GM21619 (cell line): ENCODE data around the gene WDR76.

Experiments
- ATAC-seq: cut with Tn5 transposase; IDR thresholded peaks from one replicate; pipeline ENCODE4 v1.9.1; 2021; ENCODE audit not compliant: unreplicated experiment

WDR76 gene

DNA sequence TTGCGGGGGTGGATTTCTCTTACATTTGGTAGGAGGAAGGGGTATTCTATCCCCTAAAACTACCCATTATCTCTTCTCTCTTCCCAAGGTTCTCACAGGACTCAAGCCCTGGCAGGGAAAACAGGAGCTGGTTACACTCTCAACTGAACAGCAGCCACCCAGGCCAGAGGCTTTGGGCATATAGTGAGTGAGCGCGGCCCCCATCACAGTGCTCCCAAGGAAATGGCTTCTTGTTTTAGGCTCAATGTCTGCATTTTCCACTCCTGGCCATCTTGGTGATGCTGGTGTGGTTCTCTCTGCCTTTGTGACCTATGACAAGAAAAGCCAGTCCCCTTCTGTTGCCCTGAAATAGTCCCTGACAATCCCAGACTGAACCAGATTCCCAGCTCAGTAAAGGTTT is 50.1 kb downstream of the WDR76 start:
- ATAC-seq, result no peak

DNA sequence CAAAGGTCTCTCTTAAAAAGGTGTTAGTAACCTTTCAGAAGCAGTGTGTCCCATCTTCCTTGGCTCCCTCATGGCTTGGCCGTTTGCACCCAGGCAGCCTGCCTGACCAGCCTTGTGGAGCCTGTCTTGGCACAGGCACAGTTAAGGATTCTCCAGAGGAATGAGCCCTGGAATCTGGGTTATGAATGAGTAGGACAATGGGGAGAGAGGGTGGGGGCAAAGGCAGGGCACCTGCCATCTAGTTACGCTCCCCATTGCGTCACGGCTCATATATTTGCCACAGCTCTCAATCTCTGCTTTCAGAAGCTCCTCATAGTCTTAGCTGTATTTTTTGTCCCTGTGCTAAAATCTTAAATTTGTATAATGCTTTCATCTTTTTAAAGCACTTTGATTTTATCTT is 50.6 kb downstream of the WDR76 start:
- no peak for ATAC-seq

DNA sequence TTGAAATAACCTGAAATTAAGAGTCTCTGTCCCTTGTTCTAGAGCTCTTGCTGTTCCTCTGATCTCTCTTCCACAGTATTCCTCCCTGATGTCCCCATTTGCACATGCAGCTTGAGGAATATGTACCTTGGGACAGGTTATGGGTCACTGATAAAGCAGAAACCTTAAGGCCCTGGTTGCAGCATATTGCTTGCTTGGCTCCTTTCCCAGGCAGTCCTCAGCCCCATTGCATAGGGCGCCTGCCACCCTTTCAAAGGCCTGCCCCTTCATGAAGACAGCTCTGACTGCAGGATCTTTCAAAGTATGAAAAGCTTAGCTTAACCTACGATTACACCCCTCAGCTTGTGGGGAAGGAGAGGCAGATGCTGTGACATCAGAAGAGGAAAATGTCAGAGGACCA is 51.6 kb downstream of the WDR76 start:
- no peak for ATAC-seq

DNA sequence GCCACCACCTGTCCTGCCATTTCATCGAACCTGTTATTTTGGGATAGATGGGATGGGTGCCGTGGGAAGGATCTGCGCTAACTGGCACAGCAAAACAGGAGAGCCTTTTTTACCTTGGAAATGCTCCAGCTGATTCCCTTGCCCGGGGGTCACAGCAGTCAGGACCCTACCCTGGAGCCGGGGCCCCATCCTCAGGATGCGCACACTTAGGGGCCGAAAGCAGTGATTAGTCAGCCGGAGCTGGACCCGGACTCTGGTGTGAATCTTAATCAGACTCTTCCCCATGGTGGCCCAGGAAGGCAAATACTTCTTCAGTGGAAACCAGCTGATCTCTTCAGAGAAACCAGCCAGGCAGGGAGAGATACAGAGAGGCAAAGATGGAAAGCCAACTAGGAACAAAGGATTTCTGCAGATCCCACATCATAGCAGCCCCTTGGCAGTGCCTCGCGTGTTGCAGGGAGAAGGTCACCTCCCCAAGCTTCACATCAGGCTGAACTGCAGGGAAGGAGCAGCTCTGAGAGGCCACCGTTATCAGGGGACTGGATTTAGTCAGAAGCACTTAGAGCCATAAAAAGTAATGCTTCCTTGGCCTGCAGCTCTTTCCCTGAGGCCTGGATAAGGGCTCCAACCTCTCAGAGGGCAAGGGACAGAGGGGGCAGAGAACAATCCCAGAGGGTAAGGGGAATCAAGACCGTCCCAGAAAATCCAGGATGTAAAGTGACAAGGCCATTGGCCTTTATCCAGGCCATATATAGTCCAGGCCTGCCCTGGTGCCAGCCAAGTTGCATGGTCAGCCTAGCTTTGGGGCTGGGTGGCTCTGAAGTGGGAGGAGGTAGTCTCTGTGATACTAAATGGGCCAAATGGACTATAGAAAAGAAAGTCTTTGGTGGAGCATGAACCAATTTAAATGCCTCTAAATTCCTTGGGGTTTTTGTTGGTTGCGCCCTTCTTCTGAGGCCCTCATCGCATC is 52.9 kb downstream of the WDR76 start:
- no peak for ATAC-seq

DNA sequence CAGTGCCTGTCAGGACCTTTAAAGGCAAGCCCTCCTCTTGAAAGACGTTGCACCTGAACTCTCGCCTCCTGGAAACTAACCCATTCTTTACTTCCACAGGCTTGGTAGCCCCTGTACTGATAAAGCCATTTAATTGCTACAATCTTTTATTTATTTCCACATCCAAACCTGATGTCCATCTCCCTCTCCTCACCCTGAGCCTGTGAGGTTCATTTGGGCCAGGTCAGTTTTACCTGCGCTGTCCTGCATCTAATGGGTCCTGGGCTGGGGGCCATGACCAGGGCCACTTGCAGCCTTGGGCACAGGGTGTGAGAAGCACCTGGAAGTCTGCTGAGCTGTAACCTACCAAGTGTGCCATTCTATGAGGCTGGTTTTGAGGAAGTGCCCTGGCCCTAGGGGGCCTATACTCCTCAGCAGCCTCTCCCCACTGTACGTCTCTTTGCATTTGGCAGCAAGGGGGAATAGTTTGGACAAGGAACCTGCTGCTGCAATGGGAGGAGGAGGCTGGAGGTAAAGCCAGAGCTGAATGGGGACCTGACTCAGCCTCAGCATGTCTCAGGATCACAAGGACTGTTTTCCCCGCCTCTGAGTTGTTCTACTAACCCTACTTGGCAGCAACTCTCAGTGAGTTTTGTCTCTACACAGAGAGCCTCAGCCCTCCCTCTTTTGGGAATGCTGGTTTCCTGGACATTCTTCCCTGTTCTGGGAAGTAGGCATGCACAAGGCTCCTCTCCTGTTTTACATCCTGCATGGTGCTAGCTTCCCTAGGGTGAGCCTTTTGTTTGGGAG is 53.8 kb downstream of the WDR76 start:
- no peak for ATAC-seq

DNA sequence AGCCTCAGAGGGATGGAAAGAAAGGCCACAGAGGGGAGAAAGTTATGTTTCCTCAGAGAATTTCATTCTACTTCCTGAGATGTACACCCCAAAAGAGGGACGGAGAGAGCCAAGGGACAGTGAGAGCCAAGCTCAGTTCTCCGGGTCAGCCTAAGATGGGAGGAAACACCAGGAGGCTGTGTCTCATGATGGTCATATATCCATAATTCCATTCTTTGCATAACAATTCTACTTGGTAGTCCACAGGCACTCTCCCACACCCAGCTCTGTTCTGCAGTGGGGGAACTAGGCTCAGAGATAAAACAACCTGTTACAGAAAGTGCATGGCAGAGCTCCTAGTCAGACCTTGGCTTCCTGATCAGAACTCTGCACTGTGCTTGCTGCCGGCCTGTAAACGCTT is 54.4 kb downstream of the WDR76 start:
- ATAC-seq, result no peak

DNA sequence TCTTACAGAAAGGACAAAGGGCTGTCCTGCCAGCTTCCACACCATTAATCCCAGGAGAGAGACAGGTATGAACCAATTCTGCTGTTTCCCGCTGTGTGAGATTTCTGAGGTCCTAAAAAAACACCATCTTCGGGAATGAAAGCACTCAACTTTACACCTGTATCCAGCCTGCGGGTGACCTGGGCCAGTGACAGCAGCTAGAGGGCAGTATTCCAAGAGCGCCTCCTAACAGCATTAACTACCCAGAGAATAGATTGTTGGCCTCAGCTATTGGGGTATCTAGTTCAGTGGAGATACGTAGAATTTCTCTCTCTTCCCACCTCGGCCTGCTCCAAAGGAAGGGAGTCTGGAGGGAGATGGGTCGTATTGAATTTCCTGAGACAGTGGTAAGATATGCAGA is 55.1 kb downstream of the WDR76 start:
- ATAC-seq, result no peak

DNA sequence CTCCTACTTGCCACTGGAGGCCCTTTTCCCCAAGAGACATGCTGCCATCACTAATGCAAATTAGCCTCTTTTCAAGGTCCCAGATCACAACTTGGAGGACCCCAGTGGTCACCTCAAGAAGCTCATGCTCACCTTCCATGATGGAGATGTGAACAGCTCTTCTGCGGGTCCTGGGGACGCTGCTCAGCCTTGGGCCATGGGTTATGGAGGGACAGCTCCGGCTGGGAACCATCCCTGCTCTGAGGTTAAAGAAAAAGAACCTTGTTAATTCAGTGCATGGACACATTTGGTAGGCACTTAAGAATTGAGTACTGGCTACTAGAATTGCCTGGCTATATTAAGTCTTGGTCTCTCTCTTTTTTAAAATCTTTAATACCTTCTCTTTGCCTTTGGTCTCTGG is 56.8 kb downstream of the WDR76 start:
- ATAC-seq, result no peak

DNA sequence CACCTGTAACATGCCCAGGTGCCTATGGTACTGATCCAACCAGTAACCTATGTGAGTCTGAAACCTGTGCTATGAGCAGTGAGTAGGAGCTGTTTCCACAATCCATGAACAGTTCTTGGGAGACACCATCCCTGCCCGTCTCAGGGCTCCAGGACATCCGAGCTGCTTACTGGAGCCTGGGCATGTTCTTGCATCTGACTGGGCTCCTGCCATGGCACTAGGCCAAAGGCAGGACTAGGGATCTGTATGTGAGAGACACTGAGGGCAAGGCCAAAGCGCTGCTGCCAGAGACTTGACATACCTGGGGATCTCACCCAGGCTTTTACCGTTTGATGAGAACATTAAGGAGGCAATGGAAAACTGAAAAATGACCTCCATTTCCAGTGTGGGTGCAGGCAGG is 59.8 kb downstream of the WDR76 start:
- ATAC-seq, result no peak

DNA sequence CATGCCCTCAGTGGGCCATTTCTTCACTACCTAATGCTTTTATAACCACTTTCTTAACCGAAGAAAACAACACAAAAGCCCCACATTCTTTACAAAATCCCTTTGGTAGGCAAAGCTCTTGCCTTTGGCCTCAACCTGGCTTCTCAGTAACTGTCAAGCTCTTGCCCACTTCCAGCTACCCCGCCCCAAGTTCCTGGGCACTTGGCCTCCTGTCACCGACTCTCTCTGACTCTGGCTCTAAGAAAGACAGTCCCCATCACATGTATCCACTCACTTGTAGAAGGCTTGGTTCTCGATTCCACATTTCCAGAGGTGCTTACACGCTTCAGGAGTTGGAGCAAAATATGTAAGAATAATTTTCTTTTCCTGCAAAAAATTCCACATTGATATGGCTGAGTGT is 61.1 kb downstream of the WDR76 start:
- ATAC-seq, result no peak

DNA sequence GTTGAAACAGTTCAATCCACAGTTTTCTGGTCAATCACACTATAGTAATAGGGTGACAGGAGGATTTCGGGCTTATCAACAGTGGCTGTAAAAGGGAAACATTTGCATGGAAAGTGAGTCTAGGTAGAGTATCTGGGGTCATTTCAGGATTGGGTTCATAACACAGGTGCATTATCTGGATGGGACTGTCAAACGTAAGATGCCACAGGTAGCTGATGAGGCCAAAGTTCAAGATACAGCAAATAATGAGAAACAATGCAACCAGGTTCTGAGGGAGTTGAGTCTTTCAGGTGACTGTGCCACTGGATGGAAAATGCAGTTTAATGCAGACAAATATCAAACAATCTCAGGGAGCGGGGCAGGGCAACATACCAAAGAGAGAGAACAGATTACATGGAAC is 62.2 kb downstream of the WDR76 start:
- ATAC-seq, result no peak

DNA sequence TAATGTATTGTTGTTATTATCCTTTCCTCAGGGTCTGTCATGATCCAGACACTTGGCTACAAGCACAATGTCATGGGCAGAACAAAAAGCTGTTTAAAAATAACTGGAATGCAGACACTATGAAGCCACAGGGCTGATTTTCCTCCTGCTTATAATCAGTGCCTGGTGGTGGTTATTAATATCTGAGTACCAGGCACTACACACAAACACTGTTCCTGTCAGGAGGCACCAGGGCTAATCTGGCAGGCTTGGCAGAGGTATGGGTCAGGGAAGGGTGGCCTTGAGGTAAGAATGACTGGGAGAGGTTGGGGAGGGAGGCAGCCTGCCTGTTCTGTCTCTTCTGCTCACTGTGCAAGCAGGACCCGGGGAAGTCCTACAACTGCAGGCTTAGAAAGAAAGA is 67.2 kb downstream of the WDR76 start:
- no peak for ATAC-seq

DNA sequence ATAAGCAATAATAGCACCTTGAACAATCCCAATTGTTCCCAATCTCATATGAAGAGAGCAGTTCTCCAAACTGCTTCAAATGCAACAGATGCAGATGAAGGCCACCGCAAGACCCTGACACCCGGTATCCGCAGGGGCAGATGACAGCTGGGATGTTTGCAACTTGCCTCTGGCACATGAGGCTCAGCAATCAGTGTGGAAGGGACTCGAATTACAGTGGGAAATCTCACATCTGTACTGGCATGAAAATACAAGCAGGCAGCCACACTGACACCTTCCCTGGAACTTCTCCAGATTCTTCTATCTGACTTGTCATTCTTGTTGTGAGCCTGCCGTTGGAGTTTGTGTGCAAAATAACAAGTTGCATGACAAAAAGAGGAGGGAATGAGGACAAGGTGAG is 68.8 kb downstream of the WDR76 start:
- ATAC-seq, result no peak

DNA sequence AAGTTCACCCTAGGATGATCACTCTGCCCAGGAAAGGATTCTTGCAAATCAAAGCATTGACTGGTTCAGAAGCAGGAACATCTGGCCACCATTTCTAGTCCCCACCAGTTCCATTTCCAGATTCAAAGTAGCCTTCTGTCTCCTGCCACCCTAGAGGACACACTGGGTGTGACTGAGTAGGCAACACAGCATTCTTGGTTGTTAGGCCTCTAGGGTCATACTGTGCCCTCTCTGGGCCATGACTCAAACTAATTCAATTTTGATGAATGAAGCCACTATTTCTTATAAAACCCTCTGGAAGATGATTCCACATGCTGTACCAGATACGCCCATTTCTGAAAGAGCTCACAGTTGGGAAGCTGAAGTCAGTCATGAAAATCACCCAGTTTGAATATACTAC is 69.7 kb downstream of the WDR76 start:
- no peak for ATAC-seq

DNA sequence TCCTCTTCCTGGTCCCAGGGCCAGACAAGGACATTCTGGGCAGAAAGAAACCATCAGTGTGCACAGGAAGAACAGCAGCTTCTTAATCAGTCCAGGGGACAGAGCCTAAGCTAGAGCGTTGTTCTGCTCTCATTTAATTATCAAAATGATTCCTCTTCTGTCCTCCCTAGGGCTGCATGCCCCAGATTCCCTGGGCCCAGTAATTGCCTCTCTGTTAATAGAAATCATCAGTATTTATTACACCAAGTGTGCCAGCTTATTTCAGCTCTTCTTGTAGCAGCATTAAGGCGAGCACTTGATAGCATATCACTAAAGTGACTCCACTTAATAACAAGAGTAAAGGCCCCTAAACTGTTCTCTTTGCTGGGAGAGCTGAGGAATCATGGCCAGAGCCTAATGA is 72.1 kb downstream of the WDR76 start:
- no peak for ATAC-seq

DNA sequence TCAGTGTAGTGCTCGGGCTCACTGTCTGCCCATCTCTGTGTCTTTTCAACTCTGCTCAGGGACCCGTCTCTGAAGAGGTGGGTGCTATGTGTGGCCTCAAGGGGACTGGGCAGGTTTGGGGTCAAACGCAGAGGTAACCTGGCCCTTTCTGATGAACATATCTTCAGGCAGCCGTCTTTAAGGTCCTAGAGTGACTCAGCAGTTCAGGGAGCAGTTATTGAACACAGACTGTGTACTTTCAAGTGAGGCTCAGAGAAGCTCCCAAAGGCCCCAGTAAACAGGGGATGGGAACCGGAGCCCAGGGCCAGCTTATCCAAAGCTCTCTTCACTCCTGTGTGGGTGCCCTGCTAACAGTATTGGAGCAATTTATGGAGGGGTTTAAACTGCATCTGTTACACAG is 73.1 kb downstream of the WDR76 start:
- no peak for ATAC-seq

DNA sequence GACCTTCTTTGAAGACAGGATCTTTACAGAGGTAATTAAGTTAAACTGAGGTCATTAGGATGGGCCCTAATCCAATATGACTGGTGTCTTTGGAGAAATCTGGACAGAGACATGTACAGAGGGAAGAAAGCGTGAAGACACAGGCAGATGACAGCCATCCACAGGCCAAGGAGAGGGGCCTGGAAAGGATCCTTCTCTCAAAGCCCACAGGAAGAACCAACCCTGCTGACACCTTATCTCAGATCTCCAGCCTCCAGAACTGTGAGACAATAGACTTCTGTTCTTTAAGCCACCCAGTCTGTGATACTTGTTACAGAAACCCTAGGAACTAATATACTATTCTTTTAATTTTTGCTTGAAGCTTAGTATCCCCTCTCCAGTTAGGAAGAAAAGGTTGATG is 74.2 kb downstream of the WDR76 start:
- ATAC-seq, result no peak

DNA sequence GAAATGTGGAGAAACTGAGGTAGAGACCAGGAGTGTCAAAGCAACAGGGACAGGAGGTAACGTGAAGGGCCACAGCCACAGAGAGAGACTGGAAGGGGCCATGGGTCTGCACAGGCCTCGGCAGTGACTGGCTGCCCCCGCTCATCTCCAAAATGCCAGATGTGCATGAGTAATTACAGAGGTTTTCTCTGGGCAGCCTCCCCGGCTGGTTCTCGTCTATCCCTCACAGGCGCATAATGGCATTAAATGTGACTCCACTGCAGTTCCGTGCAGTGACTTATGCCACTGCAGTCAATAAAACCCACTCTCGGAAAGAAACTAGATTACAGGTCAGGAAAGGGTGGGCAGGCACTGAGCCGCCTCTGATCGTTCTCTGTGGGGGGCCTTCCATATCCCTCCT is 74.7 kb downstream of the WDR76 start:
- ATAC-seq, result no peak

DNA sequence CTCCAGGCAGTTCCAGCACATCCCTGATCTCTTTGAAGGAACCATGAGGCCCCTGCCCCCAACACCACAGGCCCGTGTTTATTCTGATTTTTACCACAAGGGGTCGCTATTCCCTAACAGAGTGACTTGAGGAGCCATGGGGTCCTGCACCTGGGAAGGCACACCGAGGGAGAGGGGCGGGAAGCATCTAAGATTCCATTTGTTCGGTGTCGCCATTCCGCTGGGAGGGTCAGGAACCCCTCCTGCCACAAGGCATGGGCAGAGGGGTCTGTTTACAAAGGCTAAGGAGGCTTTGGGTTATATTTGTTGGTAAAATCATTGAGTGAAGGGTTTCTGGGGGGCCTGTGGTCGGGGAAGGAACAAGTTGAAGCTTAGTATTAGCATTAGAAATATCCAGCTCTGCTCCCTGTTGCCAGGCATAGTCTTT is 77.1 kb downstream of the WDR76 start:
- no peak for ATAC-seq

DNA sequence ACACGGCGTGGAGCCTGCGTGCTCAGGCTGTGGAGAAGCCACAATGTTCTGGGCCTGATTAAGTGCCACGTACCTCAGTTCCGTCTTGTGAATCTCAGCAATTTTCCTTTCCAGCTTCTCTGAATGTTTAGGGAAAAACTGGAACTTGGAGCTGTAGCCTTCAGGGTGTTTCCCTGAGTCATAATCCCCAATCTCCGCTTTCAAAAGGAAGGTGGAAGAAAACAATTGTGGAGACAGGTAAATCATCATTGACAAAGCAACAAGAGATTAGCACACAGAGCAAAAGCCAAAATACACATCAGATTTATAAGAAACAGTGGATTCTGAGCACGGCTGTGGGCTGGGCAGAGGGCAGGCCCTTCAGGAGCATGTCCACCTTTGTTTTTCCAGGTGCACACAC is 79.0 kb downstream of the WDR76 start:
- no peak for ATAC-seq

DNA sequence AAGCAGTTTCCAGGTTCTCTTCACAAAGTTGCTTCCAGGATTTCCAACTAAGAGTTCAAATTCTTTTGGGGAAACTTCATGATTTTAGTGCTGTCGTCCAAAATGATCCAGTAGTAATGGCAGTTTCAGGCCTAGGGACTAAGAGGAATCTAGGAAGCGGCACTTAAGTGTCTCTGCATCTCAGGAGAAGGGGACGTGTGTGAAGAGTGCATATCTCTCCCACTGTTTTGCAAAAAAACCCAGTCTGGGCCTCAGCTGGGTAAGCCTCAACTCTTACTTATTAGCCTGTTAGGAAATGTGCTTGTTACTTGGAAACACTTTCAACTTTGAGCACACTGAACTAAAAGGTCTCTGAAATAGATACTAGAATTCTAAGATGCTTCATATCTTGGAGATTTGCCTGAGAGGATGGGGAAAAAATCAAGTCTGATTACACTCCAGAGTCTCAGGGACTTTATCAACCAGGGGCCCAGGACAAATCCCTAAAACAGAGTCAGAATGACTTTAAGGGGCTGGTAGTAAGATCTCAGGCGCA is 81.8 kb downstream of the WDR76 start:
- no peak for ATAC-seq

DNA sequence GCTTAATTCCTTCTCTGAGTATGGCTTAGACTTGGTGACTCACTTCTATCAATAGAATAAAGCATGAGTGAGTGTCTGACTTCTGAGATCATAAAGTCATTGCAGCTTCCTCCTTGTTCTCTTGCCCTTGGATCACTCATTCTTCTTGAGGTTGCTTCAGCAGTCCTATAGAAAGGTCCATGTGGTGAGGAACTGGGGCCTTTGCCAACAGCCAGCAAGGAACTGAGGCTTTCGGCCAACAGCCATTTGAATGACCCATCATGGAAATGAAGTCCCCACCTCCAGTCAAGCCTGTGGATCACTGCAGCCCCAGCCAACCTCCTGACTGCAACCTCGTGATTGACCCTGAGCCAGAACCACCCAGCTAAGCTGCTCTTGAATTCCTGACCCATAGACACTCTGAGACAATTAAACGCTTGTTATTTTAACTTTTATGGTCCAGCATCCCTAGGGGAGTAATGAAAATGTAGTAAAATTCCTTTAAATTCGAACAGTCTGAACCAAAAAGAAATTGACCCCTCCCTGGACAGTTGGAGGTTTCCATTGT is 84.5 kb downstream of the WDR76 start:
- no peak for ATAC-seq
